BLaER1 (cell line): ENCODE measurements around the gene BMP10.

ENCODE experiments used
- H3K27ac ChIP-seq: shearing (Covaris generic); formaldehyde crosslinking; 2 replicates; pipeline ENCODE4 v1.8.1; 2022
- H3K27me3 ChIP-seq: shearing (Covaris generic); formaldehyde crosslinking; 2 replicates; pipeline ENCODE4 v1.8.1; 2022
- H3K36me3 ChIP-seq: shearing (Covaris generic); formaldehyde crosslinking; 2 replicates; pipeline ENCODE4 v1.8.1; 2022
- H3K4me1 ChIP-seq: shearing (Covaris generic); formaldehyde crosslinking; 2 replicates; pipeline ENCODE4 v1.8.1; 2022
- H3K4me2 ChIP-seq: shearing (Covaris generic); formaldehyde crosslinking; 2 replicates; pipeline ENCODE4 v1.8.1; 2022
- H3K4me3 ChIP-seq: shearing (Covaris generic); formaldehyde crosslinking; 2 replicates; pipeline ENCODE4 v1.8.1; 2022
- H3K9ac ChIP-seq: shearing (Covaris generic); formaldehyde crosslinking; 2 replicates; pipeline ENCODE4 v1.8.1; 2022
- H3K9me3 ChIP-seq: shearing (Covaris generic); formaldehyde crosslinking; 2 replicates; pipeline ENCODE4 v1.8.1; 2022
- H4K20me1 ChIP-seq: shearing (Covaris generic); formaldehyde crosslinking; 2 replicates; pipeline ENCODE4 v1.8.1; 2022
- Cebpa-rat ChIP-seq: shearing (Covaris generic); IDR thresholded peaks from 2 replicates; pipeline ENCODE4 v1.8.1; 2022

Gene BMP10

GRCh38 chr2:68878071-68878711 is 7.0 kb upstream of the BMP10 start:
- Histone ChIP-seq H3K36me3 (no peaks in the 10 kb centered on the region), H3K27ac (no peak overlapping the region), H3K27me3 (no peaks in the 10 kb centered on the region), H3K4me3 (no peak overlapping the region), H3K4me2 (no peak overlapping the region), H3K9me3 (no peaks in the 10 kb centered on the region), H3K9ac (no peak overlapping the region), H3K4me1 (no peaks in the 10 kb centered on the region), H4K20me1 (no peaks in the 10 kb centered on the region)
- no peak for TF ChIP-seq Cebpa-rat

- no peak overlapping the region for H3K4me3 ChIP-seq
- H4K20me1 ChIP-seq, result no peaks in the 10 kb centered on the region
- no peak overlapping the region for H3K9ac ChIP-seq
- H3K9me3 ChIP-seq, result no peaks in the 10 kb centered on the region
- no peak for TF ChIP-seq Cebpa-rat
- no peak overlapping the region for H3K4me2 ChIP-seq
- H3K27me3 ChIP-seq, result no peaks in the 10 kb centered on the region
- no peak overlapping the region for H3K27ac ChIP-seq
- H3K36me3 ChIP-seq, result no peaks in the 10 kb centered on the region
- no peaks in the 10 kb centered on the region for H3K4me1 ChIP-seq
Observed at GRCh38 chr2:68877079-68877772, 6.0 kb upstream of the BMP10 start.

GRCh38 chr2:68870215-68870614 is 982 bp downstream of the BMP10 start:
- no peak for TF ChIP-seq Cebpa-rat
- no peaks in the 10 kb centered on the region for H3K27me3 ChIP-seq
- no peaks in the 10 kb centered on the region for H4K20me1 ChIP-seq
- no peaks in the 10 kb centered on the region for H3K36me3 ChIP-seq
- no peak overlapping the region for H3K27ac ChIP-seq
- no peak overlapping the region for H3K4me2 ChIP-seq
- H3K4me1 ChIP-seq, result peaks cover 4% of the 10 kb centered on the region; the same call in 1 of the 2 replicates
- no peak overlapping the region for H3K4me3 ChIP-seq
- no peak overlapping the region for H3K9ac ChIP-seq
- no peaks in the 10 kb centered on the region for H3K9me3 ChIP-seq

- Histone ChIP-seq H3K4me2 (no peak overlapping the region), H3K9me3 (no peaks in the 10 kb centered on the region), H3K27me3 (no peaks in the 10 kb centered on the region), H3K4me3 (no peak overlapping the region), H4K20me1 (no peaks in the 10 kb centered on the region), H3K4me1 (peaks cover 4% of the 10 kb centered on the region; the same call in 1 of the 2 replicates), H3K9ac (no peak overlapping the region), H3K36me3 (no peaks in the 10 kb centered on the region), H3K27ac (no peak overlapping the region)
- TF ChIP-seq Cebpa-rat, result no peak
Observed at GRCh38 chr2:68865108-68865507, 6.1 kb downstream of the BMP10 start.

DNA sequence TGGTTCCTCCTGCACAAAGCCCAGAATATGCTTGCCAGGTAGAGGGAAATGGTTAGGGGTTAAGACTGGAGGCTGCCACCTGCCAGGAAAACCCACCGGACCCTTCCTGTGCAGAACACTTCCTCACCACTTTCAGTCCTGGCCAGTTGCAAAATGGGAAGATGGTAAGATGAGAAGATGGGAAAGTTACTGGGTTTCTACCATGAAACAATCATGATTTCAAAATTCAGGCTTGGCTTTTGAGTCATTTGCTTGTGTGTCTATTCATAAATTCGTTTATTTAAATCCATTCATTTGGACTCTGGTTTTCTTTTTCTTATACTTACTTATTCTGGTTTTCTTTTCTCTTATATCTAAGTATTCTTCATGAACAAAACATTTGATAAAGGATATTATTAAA is 7.2 kb downstream of the BMP10 start:
- H3K9ac ChIP-seq, result no peak overlapping the region
- H4K20me1 ChIP-seq, result no peaks in the 10 kb centered on the region
- TF ChIP-seq Cebpa-rat, result no peak
- H3K36me3 ChIP-seq, result no peaks in the 10 kb centered on the region
- H3K27ac ChIP-seq, result no peak overlapping the region
- no peak overlapping the region for H3K4me3 ChIP-seq
- no peaks in the 10 kb centered on the region for H3K27me3 ChIP-seq
- H3K4me1 ChIP-seq, result peaks cover 4% of the 10 kb centered on the region; the same call in 1 of the 2 replicates
- H3K9me3 ChIP-seq, result no peaks in the 10 kb centered on the region
- H3K4me2 ChIP-seq, result no peak overlapping the region

GRCh38 chr2:68862889-68863288 is 8.3 kb downstream of the BMP10 start:
- Histone ChIP-seq H3K27ac (no peak overlapping the region), H3K4me3 (no peak overlapping the region), H3K4me1 (peaks cover 14% of the 10 kb centered on the region), H3K4me2 (no peak overlapping the region), H4K20me1 (no peaks in the 10 kb centered on the region), H3K9ac (no peak overlapping the region), H3K9me3 (no peaks in the 10 kb centered on the region), H3K36me3 (no peaks in the 10 kb centered on the region), H3K27me3 (no peaks in the 10 kb centered on the region)
- TF ChIP-seq Cebpa-rat, result no peak

GRCh38 chr2:68861330-68861729 is 9.9 kb downstream of the BMP10 start:
- H3K4me2 ChIP-seq, result no peak overlapping the region
- H3K36me3 ChIP-seq, result no peaks in the 10 kb centered on the region
- H3K27ac ChIP-seq, result no peak overlapping the region
- H3K27me3 ChIP-seq, result no peaks in the 10 kb centered on the region
- no peak overlapping the region for H3K9ac ChIP-seq
- H3K9me3 ChIP-seq, result no peaks in the 10 kb centered on the region
- peaks cover 17% of the 10 kb centered on the region for H3K4me1 ChIP-seq
- H3K4me3 ChIP-seq, result no peak overlapping the region
- TF ChIP-seq Cebpa-rat, result no peak
- no peaks in the 10 kb centered on the region for H4K20me1 ChIP-seq

- peaks cover 17% of the 10 kb centered on the region for H3K4me1 ChIP-seq
- no peak overlapping the region for H3K4me3 ChIP-seq
- no peak overlapping the region for H3K27ac ChIP-seq
- no peaks in the 10 kb centered on the region for H3K36me3 ChIP-seq
- H3K9ac ChIP-seq, result no peak overlapping the region
- no peak for TF ChIP-seq Cebpa-rat
- H3K4me2 ChIP-seq, result no peak overlapping the region
- no peaks in the 10 kb centered on the region for H4K20me1 ChIP-seq
- no peaks in the 10 kb centered on the region for H3K9me3 ChIP-seq
- H3K27me3 ChIP-seq, result no peaks in the 10 kb centered on the region
Observed at GRCh38 chr2:68860111-68860510, 11.1 kb downstream of the BMP10 start.

DNA sequence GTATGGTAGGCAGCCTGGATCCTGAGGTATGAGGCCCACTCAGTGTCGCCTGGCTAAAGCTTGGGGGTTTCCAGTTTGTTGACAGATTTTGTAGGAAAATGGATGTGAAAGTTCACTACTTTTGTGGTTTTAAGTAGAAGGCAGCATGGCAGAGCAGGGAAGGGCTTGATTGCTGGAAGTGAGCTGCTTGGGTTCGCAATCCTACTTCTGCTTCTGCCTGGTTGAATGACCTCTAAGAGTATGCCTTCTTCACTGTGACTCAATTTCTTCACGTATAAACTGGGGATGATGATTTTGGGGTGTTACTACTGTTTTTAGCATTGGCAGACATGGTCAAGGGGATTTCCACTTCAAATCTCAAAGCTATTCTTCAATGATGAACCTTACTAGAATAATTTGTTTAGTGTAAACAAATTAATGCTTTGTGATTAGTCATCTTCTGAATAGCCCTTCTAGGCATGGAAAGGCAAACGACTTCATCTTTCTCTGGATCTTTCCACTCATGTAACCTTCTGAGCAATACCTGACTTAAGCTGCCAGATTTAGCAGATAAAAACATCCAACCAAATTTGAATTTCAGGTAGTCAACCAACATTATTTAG is 13.2 kb downstream of the BMP10 start:
- no peaks in the 10 kb centered on the region for H3K36me3 ChIP-seq

DNA sequence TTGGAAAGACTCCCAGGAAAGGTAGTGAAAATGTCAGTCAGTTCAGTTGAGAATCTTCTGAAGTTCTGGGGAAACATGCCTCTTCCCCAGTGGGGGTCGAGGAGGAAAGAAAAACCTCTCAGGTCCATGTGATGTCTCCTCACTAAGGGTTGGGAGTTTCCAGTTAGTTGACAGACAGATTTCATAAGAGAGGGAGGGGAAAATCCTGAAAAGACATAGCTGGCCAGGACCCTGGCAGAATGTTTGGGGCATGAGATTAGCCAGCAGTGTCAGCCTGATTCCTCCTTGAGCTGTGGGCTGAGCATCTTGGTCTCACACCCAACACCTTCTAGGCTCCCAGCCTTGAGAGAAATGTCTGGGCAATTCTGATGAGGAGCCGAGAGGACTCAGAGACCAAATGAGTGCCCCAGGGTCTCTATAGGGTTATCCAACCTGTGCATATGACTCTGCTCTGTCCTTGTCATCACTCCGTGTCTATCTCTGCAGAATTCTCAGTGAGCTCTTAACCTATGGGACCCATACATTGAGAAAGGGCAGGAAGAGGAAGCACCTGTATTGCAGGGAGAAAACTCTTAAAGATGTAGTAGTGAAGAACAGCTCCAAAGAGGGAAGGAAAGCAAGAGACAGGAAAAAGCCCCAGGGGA is 13.9 kb downstream of the BMP10 start:
- peak overlapping the region; percentile 42 for H3K4me2 ChIP-seq
- H3K9ac ChIP-seq, result no peak overlapping the region
- no peaks in the 10 kb centered on the region for H3K27me3 ChIP-seq
- no peak overlapping the region for H3K27ac ChIP-seq
- H3K9me3 ChIP-seq, result no peaks in the 10 kb centered on the region
- H3K36me3 ChIP-seq, result no peaks in the 10 kb centered on the region
- no peaks in the 10 kb centered on the region for H4K20me1 ChIP-seq
- H3K4me1 ChIP-seq, result peaks cover 17% of the 10 kb centered on the region
- H3K4me3 ChIP-seq, result no peak overlapping the region
- no peak for TF ChIP-seq Cebpa-rat

More for the DNA sequence above, 13.2 kb downstream of the BMP10 start:
- Histone ChIP-seq H3K27ac (no peak overlapping the region), H3K9me3 (no peaks in the 10 kb centered on the region), H3K9ac (no peak overlapping the region), H3K4me1 (peaks cover 17% of the 10 kb centered on the region), H3K4me2 (peak overlapping the region; percentile 42), H3K4me3 (no peak overlapping the region), H4K20me1 (no peaks in the 10 kb centered on the region), H3K27me3 (no peaks in the 10 kb centered on the region)
- TF ChIP-seq Cebpa-rat, result no peak
